GM12892 (cell line): ENCODE data around the gene CENPO.
"Not testable (repeated sequence)": the region's sequence is repeated elsewhere in the genome, so short reads cannot be mapped to it uniquely, and the experiment has no call there.

ENCODE experiments used
- DNase-seq: peaks from one replicate; pipeline ENCODE4 v3.0.0; 2011; ENCODE audit not compliant: insufficient read length
- FAIRE-seq: peaks from 2 replicates; lab custom pipeline; 2011; peaks lifted over from hg19 to GRCh38; lab: Jason Lieb, UNC
- POLR2A ChIP-seq: IDR thresholded peaks from 2 replicates; pipeline ENCODE4 v1.6.1; 2011; ENCODE audit warnings: low read depth, low read length, control low read depth
- POLR2AphosphoS5 ChIP-seq: IDR thresholded peaks from 2 replicates; pipeline ENCODE4 v1.6.1; 2011; ENCODE audit warnings: low read depth, low read length, control low read depth
- TAF1 ChIP-seq: IDR thresholded peaks from 2 replicates; pipeline ENCODE4 v1.6.1; 2011; ENCODE audit warnings: low read depth, mild to moderate bottlenecking, control low read depth, low read length, borderline replicate concordance

Gene CENPO

GRCh38 chr2:24827321-24828237, 34.4 kb downstream of the CENPO start:
- FAIRE-seq (peak; percentile 93), DNase-seq (peak; percentile 87)
- TF ChIP-seq POLR2AphosphoS5 (0 out of 2 replicates have a peak, but pooled peaks have one; percentile 36), TAF1 (no peak)

DNA sequence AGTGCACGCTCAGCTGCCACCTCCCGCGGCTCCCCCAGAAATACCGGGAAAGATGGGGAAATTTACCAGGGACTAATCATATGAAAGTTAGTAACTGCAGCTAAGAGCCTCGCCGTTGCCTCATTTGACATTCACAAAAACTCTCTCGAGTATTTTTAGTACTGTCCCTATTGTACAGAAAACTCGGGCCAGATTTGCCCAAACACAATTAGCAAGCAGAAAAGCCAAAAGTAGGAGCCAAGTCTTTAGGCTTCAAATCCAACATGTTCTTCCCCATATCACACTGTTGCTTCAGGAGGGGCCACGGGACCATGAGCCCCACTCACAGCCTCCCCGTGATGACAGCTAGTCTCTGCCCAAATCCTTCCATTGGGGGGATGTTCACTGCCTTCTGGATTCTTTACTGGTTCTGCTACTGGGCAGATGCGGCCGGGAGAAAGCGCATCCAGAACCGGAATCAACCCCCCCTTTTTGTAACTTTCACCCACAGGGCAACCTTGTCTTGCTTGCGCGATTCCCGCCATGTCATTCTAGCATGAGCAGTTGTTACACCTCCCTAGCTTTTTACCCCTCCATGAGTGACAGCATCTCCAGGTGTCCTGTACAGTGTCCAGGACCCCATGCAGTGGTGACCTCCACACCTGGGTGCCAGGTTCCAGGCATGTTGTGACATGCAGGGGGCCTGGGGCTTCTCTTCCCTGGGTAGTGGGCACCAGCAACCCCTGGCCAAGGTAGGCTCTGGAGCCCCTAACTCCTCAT, 35.2 kb downstream of the CENPO start:
- TF ChIP-seq TAF1 (no peak), POLR2AphosphoS5 (no peak), POLR2A (no peak)
- DNase-seq (peak; percentile 19), FAIRE-seq (no peak)

- FAIRE-seq (no peak), DNase-seq (peak; percentile 11)
- TF ChIP-seq POLR2A (no peak), POLR2AphosphoS5 (no peak), TAF1 (no peak)
Observed at GRCh38 chr2:24830351-24830750, 37.1 kb downstream of the CENPO start.

DNA sequence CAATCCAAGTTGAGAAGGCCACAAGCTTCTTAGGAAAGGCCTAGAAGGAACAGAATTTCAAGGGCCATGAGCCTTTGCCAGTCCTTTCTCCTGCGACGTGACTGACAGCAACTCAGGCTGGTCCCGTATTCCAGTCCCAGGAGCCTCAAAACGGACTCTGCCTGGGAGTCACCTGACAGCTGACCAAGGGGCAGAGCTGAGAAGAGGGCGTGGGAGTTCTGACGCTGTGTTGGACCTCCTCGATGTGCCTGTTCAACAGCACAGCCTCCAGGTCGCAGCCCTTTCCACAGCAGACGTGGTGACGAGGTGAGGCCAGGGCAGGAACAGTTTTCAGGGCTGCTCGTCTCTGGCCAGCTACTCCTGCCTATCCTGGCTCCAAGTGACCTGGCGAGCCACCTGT, 37.6 kb downstream of the CENPO start:
- DNase-seq (peak; percentile 1), FAIRE-seq (no peak)
- no peak for TF ChIP-seq TAF1
- TF ChIP-seq POLR2AphosphoS5 = no peak
- no peak for TF ChIP-seq POLR2A

GRCh38 chr2:24831221-24832072, 38.2 kb downstream of the CENPO start:
- TF ChIP-seq POLR2AphosphoS5 (no peak), TAF1 (no peak), POLR2A (no peak)
- FAIRE-seq (no peak), DNase-seq (no peak)

DNA sequence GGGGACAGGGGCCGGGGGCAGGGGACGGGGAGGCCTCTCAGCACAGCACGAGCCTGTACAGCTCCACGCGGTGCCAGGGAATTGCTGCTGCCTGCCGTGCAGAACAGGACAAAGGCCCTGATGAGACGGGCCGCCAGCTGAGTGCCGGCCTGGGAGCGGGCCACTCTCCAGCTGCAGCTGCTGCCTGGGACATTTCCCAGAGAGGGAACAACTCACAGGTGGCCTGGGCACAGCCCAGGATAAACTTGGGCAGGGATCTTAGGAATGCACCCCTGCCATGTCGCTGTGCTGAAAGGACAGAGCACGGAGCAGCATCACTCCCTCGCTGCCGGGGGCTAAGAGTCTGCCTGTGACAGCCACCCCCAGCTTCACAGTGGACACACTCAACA, 38.8 kb downstream of the CENPO start:
- no peak for FAIRE-seq
- no peak for DNase-seq

DNA sequence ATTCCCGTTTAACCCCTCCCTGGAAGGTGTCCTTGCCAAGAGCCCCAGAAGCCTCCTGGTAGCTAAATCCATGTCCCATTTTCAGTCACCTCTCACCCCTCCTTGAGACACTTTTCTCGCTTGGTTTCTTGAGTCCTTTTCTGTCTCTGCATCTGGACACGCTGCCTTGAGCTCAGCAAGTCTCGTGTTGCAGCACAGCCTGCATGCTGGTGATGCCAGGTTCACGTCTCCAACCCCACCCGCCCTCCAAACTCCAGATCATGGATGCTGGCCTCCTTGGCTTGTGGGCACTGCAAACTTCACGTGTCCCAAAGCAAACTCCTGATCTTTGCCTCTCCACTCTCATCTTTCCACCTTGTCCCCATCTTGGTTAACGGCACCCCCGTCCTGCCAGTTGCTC, 39.3 kb downstream of the CENPO start:
- TF ChIP-seq POLR2AphosphoS5 (no peak), TAF1 (no peak), POLR2A (no peak)
- DNase-seq = no peak
- no peak for FAIRE-seq

More for the DNA sequence above, 38.8 kb downstream of the CENPO start:
- TF ChIP-seq TAF1 = no peak
- TF ChIP-seq POLR2AphosphoS5 = no peak
- TF ChIP-seq POLR2A = no peak

GRCh38 chr2:24832931-24833701, 39.9 kb downstream of the CENPO start:
- FAIRE-seq (no peak), DNase-seq (no peak)
- no peak for TF ChIP-seq POLR2A
- TF ChIP-seq TAF1 = no peak
- no peak for TF ChIP-seq POLR2AphosphoS5

GRCh38 chr2:24833821-24834732, 40.9 kb downstream of the CENPO start:
- no peak for DNase-seq
- TF ChIP-seq POLR2AphosphoS5 (no peak), POLR2A (no peak), TAF1 (no peak)
- no peak for FAIRE-seq

DNA sequence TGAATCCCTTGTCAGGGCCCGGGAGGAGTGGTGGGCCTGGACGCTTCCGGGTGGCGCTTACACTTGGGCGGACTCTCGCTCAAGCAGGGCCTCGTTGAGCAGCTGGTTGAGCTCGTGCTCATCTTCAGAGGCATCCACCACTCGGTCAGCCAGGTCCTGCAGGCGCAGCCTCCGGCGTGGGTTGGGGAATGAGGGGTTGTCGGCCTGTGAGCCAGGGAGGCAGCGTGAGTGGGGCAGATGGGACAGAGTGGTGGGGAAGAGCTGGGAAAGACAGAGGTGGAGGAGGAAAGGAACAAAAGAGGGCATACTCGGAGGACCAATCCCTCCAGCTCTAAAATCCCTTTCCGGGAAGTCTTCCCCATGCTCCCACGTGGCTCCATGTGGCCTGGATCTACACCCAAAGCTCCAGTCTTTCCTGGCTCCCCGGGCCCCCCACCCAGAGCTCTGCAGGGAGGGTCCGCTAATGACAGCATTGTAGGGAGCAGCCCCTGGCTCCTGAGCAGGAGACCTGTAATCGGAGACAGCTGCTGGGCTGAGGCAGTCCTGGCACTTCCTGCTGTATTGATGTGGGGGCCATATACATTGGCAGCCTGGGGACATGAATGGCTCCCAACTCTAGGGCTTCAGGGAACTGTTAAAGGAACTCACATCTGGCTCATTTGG, 41.6 kb downstream of the CENPO start:
- FAIRE-seq (no peak), DNase-seq (no peak)
- TF ChIP-seq POLR2AphosphoS5 (no peak), TAF1 (no peak), POLR2A (no peak)

- DNase-seq, FAIRE-seq: not testable (repeated sequence)
Observed at GRCh38 chr2:24835411-24835810, 42.2 kb downstream of the CENPO start.
